RPMI8226 (cell line): ENCODE results near the gene CLSTN1.

Experiments used
- DNase-seq: peaks from one replicate; pipeline ENCODE4 v3.0.0-alpha.2; 2015

CLSTN1 gene

DNA sequence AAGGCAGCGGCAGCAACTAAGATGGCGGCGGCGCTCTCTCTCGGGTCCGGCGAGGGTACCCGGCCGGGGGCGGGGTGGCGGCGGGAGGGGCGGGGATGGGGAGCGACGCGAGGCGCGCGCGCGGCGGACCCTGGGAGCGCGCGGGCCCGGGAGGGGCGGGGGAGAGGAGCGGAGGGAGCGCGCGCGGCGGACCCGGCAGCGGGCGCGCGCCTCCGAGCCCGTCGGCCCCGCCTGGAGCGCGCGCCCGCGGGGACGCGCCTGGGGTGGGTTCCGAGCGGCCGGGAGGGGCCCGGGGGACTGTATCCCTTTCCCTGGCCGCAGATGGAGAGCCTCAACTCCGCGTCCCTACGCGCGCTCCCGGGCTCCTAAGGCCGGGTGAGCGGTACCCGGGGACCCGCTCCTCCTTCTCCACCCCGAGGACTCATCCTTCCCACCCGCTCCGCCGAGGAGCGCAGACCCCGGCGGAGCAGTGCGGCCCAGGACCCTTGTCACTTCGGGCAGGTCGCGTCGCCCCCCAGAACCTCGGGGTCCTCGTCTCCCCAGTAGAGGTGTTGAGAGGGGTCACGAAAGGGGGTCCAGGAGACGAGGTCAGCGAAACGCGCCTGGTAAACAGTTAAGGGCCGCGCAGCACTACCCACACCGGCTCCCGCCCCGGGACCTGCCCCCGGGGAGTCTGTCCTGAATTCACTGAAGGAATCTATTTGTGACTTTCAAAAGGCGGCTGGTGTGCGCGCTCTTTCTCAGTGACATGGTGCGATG, at the start of gene CLSTN1:
TSS of gene CLSTN1 (minus strand) at position 23 of the 759 bp plus-strand sequence. CDS start 232 bp downstream, outside the sequence.
- DNase-seq, result peak; percentile 91

DNA sequence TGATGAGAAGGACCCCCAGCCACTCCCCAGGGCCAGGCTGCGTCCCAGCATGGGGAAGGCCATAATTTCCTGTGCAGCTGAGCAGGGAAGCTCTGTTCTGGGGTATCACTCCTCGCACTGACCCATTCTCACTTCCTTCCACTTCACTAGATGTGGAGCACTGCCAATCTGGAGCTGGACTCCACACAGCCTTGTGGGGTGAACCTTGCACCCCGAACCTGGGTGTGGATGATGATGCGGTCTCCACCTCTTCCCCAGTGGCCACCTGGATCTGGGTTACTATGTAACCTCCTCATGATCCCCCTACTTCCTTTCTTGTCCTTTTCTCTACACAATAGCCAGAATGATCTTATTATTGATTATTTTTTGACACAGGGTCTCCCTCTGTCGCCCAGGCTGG, 49.6 kb upstream of the CLSTN1 start:
- no peak for DNase-seq

DNA sequence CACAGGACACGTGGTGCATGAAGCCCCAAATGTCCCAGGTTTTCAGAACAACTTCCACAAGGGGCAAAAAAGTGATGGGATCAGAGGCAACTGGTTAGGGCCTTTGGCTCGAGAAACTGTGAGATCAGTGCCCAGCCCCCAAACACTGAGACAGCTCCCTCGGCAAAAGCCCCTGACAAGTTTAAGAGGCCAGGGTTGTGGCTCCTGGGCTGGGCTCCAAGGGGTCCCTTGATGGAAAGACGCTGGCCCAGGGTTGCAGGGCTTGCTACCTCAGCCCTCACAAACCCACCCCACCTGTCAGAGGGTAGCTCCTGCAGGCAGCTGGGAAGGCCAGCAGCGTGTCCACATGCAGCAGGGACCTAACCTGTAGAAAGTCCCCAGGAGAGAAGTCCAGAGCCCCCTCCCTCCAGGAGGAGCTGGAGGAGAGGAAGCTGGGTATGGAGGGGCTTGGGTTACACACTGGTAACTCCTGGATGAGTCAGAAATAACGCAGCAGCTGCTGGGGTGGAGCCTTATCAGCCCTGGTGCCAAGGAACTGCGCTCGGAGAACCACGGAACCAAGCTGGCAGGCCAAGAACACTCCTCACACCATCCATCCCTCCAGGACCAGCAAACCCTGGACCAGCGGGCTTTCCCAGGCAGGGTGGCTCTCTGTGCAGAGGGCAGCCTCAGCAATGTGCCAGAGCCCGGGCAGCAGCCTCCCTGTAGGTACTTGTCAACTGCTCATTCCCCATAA, 48.8 kb upstream of the CLSTN1 start:
- no peak for DNase-seq

DNA sequence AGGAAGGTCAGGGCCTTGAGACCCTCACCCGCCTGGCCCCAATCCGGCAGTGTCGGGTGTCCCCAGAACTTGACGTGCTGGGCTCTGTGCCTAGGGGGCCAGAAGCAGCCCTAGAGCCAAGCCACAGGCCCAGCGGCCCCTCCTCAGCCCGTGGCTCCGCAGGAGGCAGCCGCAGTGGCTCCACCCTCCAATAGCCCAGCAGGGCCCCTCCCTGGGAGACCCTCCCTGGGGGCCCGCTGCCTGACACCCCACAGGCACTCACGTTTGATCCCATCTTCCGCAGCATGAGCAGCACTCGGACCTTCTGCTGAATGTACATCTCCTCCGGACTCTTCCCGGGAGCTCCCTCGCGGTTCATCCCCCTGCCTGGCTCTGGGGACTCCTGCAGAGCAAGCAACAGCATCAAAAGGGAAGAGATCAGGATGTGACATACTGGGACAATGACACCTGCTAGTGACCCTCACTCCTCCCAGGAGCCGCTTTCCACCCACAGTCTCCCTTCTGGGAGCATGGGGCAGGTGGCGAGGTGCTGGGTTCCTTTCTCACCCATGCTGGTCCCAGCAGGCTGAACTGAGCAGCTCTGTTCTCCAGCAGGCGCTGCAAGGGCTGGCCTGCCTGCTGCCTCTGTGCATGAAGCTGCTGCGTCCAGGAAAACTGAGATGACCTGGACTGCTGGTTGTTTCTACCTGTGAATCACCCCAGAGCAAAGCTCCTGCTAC, 48.1 kb upstream of the CLSTN1 start:
- no peak for DNase-seq

DNA sequence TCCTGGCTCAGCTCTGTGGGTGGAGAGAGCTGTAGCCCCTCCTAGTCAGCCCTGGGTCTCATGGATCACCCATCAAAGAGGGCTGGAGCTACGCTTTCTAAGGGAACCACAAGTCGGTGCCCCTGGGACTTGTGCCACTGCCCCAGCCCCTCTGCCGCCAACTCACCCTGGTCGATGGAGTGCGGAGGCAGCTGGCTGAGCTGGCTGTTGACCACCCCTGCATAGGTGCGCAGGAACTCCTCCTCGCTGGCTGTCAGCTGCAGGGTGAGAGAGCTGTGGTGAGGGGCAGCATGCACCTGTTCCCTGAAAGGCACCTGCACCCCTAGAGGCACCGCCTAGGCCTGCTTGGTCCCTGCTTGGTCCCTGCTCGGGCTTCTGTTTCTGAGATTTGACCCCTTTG, 47.3 kb upstream of the CLSTN1 start:
- DNase-seq, result no peak

DNA sequence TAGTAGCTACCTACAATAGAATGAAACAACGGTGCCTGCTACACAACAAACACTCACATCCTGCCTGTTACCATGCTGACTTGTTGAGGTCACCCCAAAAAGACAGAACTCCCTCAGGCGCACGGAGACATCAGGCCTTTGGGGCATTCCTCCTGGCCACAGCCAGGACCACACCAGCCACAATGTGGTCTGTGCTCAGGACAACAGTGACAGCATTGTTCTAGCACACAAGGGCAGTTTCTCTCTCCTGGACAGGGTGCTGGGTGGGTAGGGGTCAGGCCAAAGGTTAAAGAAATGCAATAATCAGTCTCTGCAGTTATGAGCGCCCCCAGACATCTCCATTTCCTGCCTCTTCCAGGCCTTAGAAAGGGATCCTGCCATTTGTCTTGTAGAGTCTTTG, 46.8 kb upstream of the CLSTN1 start:
- DNase-seq, result no peak

DNA sequence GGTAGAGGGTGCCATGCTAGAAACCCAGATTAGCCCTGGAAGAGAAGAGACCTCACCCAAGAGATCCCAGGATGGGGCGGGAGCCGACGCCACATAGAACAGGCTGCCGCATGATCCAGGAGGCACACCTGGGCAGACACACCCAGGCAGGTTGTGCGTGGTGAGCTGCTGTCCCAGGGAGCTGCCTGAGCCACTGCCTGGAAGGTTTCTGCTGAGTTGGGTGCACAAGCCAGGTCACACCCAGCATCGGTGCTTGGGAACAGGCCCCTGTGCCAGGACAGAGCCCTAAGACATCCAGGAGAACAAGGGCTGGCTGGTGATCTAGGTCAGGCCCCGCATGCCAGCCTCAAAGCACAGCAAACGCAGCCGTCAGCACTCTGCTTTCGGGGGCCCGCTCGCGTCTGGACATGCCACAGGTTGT, 46.1 kb upstream of the CLSTN1 start:
- no peak for DNase-seq

DNA sequence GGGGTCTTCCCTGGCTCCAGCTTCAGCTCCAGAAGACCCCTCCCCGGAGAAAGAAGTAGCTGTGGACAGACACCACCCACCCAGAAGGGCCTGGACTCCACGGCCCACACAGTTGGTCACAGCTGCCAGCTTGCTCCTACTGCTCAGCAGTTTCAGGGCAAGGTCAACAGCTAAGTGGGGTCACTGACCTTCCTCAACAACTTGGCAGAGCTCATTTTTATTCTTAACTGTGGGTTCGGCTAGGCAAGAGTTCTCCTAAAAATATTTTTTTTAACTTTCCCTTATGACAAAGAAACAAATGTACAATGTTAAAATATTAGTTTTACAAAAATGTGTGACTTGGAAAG, 44.5 kb upstream of the CLSTN1 start:
- DNase-seq, result no peak

DNA sequence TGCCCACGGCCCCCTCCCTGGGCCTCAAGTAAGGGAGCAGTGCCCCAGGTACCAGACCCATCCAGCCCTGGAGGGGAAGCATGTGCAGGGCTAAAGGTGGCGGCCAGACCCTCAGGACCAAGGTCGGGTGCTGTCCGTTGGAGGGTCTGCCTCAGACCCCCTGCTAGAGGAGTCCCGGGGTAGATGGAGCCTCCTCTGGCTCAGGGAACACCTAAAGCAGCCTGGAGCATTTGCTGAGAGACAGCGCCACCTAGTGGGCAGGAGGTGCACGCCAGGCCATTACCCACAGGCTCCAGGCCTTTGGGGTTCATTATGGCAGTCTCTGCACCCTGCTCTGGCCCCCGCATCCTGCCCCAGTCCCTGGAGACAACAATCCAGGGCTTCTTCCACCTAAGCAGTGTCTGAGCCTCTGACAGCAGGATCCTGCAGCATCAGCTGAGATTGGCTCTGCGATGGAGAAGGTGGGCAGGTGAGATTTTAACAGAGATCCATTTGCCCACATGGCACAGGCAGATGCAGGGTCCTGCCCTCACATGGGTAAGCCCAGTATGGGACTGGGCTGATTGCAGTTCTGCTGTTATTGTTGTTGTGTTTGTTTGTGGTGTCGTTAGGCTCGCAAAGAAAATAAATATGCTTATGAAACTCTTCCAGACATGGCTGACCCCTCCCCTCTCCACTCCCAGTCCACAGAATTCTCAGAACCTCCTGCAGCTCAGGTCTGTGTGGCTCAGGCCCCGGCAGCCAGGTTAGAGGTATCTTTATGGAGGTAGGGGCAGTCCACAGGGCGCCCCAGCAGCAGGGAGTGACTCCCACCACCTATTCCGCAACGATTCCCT, 43.9 kb upstream of the CLSTN1 start:
- DNase-seq, result peak; percentile 84

DNA sequence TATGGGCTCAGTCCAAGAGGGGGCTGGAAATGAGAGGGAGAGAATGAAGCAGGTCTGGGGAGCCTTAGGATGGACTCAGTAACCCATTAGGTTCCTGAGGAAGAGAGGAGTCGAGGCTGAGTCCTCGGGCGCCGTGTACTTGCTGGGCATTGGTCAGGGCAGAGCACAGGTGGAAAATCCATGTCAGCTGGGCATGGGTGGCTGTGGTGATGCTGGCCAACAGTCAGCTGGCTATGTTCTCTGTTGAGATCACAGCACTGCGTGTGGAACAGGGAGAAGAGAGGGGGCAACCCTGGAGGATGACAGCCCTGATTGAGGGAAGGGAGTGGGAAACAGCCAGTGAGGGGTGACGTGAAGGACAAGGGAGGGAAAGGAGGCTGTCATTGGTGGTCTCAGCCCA, 43.1 kb upstream of the CLSTN1 start:
- DNase-seq, result no peak

DNA sequence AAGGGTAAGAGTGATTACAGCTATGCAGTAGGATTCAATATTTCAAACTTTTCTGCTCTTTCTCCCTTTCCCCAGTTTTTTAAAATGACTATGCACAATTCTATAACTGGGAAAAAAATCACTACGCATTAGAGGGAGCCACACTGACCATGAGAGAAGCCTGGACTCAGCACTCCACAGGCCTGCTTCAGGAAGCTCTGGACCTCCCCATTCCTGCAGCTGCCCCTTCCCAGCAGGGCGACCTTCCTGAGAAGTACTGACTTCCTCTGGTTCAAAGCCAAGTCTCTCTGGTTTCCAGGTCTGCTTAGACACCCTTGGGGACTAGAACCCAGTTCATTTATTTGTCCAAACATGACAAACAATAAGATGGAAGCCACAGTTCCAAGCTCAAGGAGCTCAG, 42.0 kb upstream of the CLSTN1 start:
- DNase-seq, result no peak

DNA sequence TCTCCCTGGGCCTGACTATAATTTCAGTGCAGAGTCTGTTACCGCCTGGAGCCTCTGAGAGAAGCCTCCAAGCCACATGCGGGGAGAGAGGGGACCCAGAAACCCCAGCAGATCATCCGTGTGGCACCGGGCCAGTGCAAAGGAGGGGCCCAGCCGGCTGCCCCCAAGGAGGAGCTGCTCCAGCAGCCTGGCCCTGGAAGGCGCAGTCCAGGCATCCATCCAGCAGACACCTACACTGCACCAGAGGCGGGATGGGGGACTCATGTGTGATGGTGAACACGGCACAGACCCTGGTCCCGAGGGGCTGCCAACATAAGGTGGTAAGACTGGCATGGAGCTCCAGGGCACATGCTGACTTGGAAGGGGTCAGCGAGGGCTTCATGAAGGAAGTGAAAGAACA, 39.6 kb upstream of the CLSTN1 start:
- DNase-seq, result no peak

DNA sequence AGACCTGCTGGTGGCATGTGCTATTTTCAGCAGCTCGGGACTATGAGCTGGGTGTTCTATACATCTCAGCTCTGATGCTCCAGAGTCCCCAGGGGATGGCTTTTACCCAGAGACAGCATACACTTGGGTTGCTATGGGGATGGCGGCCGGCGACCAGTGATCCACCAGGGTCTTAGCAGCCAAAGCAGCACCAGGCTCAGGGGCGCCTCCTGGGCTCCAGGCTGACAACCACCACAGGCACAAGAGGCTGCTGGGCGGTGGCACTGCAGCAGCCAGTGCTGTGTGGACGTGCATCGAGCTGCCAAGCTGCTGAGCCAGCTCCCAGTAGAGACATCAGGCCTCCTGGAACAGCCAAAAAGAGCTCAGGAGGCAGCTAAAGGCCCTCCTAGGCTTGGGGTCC, 37.6 kb upstream of the CLSTN1 start:
- no peak for DNase-seq

DNA sequence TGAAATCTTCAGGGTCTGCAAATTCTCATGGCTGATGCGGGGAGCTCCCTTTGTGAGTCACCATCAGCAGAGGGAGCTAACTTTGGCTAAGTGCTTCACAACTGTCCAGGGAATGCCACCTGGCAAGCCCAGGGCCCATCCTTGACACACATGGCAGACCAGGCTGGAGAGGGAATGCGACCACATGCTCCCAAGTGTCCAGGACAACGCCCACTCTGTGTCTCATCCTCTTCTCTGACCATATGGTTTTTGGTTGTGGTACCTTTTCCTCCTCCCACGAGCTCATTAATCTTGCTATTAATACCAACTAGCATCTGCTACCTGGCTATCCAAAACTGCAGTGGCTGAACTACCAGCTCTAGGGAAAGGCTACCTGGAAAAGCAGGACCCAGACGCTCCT, 37.1 kb upstream of the CLSTN1 start:
- no peak for DNase-seq

DNA sequence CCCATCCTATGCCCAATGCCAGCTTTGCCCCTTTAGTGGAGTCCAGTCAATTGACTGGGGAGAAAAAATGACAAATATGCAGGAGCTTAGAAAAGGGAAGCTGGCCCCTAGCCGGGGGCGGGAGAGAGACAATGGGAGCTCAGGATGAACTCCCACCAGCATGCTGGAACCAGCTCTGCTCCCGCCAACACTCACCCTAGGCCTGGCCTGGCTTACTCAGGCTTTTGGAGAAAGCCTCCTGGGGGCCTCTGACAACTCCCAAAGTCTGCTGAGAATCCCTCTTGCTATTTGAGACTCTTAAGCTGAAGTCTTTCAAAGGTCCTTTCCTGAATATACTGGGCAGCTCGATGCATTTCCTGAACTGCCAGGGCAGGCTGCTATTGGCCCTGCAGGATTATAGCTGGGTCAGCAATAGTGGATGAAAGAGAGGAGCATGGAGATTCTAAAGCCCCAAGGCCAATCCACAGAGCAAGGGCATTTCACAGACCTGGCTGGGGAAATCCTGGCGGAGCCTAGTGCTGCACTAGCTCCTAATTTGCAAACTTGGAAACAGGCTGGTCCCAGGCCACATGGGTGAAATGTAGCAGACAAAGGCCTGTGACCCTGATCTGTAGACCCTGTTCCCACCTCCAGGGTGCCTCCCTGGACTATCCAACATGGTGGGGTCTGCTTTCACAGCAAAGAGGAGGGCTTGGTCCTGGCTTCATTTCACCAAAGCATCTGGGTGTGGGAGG, 35.7 kb upstream of the CLSTN1 start:
- DNase-seq, result peak; percentile 39

DNA sequence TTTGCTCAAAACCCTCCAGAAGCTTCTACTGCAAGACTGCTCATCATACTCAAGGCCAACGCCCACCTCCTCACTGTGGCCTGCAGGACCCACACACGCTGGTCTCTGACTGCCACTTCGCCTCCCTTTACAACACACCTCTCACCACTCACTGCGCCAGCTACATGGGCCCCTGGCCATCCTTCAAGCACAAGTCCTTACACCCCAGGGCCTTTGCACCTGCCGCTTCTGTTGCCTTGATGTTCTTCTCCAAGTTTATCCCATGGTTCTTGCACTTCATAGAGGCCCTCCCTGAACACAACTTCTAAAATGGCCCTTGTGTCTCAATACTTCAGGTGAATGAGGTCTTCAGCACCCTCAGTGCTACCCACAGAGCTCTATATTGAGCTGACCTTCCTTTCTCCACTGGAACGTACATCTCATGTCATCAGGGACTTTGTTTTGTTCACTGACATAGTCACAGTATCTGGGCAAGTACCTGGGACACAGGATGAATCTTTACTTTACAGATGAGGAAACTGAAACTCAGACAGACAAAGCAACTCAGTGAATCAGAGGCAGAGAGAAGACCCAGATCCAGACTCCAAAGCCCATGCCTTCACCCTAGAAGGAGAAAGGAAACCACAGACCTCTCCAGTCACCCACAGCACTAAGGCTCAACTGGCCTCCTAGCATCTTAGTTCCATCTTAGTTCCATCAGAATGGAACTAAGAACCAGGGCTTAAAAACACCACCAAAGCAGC, 34.7 kb upstream of the CLSTN1 start:
- DNase-seq, result no peak

DNA sequence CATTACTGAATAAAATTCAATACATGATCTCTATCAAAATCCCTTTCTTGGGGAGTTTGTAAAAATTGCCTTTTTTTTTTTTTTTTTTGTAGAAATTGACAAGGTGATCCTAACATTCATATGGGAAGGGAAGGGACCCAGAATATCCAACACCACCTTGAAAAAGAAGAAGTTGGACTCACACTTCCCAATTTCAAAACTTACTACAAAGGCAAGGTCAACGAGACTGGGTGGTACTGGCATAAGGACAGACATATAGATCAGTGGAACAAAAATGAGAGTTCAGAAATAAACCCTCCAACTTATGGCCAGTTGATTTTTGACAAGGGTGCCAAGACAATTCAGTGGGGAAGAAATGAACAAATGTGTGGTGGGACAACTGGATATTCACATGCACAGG, 31.4 kb upstream of the CLSTN1 start:
- DNase-seq, result no peak

DNA sequence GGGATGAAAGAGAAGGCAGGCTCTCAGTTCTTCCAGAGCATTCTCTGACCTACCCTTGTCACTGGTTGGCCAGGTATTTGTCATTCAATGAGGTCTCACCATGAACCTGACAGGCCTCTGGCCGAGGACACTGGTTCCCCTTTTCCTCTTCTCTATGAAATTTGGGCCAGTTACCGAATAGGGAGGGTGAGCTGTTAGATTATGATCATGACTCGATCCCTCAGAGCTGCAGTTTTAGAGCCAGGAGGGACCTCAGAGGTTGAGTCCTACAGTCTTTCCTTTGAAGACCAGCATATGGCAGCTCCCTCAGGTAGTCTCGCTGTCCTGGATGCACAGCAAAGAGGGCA, 29.5 kb upstream of the CLSTN1 start:
- DNase-seq, result no peak

DNA sequence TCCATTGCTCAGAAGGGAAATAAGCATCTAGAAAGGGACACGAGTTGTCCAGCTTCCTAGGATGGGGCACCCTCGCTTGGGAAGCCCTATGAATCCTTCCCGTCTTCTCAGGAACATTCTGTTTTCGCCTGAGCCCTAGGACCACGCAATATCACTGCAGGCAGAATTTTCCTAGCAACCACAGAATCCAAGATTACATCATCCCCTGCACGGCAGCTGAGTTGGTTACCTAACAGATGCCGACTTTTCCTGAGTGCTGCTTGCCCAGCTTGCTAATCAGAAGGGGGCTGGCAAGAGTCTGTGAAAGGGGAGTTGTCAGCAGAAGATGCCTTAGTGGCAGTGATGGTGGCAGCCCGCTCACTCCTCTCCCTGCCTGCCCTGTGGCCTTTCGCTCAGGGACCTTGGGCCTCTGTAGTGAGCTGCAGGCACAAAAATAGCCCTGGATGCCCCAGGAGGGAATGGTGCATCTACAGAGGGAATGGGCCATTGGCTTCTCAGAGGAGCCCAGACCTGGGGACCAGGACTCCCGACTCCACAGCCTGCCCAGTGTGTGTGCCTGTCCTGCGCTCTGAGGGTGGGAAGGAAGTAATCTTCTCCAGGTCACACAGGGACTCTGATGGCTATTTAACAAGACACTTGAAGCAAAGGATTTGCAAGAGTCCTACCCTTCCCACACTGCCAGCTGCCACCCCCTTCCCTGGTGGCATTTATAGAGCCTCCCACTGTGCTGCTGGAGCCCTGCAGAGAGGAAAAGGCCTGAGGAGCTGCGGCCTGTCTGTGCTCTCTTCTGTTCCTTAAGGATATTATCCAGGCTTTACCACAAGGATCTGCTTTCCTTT, 28.9 kb upstream of the CLSTN1 start:
- no peak for DNase-seq

DNA sequence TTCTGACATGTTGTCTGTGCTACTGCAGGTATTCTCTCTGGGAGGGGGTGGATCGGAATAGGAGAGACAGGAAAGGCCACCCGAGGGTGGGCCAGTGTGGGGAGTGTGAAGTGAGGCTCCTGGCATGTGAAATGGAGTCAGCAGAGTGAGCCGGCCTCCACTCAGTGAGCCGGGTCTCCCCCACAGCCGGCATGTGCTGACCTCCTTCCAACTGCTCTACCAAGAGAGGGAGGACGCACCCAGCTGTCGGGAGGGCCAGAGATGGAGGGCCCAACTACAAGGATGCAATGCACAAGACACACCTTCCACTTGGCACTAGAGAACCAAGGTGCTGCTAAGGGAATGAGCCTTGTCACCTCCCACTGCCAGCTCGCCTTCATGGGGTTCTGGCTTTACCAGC, 28.2 kb upstream of the CLSTN1 start:
- DNase-seq, result no peak
